NCI-H748 (cell line): ENCODE data around the gene IYD.
"Not testable (repeated sequence)": the region's sequence is repeated elsewhere in the genome, so short reads cannot be mapped to it uniquely, and the experiment has no call there.

Experiments used
- DNase-seq: peaks from one replicate; lab custom pipeline; 2025; ENCODE audit not compliant: unreplicated experiment; lab: John Stamatoyannopoulos, UW

The IYD gene

GRCh38 chr6:150352321-150353296, 16.2 kb upstream of the IYD start:
- no peak for DNase-seq

GRCh38 chr6:150353445-150353844, 15.4 kb upstream of the IYD start:
- DNase-seq: no peak

DNA sequence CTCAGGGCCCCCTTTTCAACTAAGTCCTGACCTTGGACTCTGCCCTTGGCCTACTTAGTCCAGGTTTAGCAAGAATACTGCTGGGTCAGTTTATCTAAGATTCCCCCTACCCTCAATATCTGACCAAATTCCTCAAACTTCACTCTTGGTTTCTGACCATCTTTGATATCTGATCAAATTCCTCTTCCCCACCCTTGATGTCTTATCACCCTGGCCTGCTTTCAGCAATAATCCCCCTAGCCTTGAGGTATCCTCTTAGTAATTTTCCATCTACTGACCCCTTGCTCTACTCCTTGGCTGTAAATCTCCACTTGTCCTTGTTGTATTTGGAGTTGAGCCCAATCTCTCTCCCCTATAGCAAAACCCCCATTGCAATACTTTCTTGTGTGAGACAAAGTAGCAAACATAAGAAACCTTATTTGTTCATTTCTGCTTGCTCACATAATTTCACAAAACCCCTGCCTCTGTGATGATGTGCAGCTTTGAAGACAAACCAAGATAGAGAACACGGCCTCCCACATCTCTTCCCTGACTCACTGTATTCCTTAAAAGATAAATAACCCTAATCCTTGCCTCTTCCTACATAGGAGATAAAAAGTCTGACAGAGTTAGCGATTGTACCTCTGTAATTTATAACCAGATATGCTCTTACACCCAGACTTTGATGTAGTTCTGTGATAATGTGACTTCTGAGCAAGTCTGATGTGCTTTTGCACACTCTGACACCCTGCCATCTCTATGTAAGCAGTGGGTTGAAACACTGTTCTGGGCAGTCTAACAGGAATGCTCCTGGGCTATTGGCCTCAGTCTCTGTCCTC, 13.8 kb upstream of the IYD start:
- no peak for DNase-seq

DNA sequence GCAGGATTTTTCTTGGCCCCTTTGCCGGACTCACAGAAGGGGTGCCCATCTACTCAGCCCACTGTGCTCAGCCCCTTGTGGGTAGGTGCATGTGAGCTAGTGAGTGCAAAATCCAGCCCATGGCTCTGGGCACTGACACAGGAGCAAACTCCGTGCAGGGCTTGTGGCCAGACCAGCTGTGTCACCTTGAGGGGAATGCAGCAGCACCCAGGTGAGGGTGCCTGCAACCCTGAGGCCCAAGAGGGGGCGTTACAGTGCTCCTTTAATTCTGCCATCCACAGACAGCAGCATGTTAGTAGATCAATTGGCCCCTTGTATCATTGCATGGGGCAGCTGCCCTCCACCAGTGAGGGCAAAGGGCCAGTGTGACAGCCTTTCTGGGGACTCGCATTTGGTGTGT, 12.9 kb upstream of the IYD start:
- no peak for DNase-seq

DNA sequence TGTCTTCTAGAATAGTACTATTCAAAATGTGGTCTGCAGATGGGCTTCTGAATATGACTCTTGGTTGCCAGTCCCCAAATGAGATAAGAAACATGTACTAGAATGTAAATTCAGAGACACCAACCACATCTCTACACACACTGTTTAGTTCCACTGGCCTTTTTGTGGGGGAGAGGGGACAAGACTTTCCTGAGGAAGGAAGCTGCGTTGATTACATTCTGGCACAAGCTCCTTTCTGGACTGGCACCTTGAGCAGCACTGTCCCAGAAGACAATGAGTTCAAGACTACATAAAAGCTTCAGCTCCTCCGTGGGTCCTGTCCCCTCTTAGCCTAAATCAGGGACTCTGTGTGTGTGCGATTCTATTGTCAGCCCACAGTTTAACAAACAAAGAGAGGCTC, 6.9 kb upstream of the IYD start:
- DNase-seq: no peak

DNA sequence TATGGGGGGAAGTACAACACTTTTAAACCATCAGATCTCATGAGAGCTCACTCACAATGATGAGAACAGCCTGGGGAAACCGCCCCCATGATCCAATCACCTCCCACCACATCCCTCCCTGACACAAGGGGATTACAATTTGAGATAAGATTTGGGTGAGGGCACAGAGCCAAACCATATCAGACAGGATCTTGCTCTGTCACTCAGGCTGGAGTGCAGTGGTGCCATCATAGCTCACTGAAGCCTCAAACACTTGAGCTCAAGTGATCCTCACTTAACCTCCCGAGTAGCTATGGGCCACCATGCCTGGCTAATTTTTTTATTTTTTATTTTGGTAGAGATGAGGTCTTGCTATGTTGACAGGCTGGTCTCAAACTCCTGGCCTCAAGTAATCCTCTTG, 5.1 kb upstream of the IYD start:
- DNase-seq: no peak

GRCh38 chr6:150366118-150366778, 2.6 kb upstream of the IYD start:
- DNase-seq: no peak

GRCh38 chr6:150369408-150369807, 596 bp downstream of the IYD start:
- DNase-seq: no peak

GRCh38 chr6:150370112-150370511, 1.3 kb downstream of the IYD start:
- DNase-seq: no peak

DNA sequence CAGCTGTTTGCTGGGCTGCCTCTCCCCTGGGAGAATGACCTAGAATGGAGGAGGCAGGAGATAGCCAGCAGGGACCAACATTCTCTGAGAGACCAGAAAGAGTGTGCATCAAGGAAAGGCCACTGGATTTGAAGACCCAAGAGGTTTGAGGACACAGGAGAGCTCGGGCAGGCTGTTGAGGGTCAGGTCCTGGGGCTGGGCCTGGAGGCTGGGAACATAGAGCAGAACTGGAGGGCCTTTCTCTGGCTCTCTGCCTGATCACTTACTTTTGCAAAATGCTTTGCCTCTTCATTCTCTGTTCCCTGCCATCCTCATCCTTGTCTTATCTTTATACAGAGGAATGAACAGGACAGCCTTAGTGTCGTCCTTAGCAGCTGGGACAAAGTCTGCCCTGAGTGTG, 2.5 kb downstream of the IYD start:
- DNase-seq: no peak

- DNase-seq: no peak
Measured at GRCh38 chr6:150372051-150372450, 3.2 kb downstream of the IYD start.

DNA sequence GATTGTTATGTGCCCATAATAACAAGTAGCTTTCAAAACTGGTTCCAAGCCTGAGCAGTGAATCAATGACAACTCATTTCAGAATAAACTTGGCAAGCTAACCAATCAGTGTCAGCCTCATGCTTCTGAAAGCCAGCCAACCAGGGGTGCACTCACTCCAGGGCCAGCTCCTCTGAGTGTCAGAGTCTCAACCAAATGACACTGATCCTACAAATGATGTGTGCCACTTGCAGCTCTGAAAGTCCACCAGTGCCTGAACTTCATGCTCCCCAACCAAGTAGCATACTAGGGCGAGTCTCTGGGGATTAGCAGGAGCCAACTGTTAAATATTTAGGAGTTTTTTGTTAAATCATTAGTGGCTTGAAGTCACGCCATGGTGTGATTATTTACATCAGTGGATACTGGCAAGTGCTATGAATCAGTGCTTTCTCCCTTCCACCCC, 4.5 kb downstream of the IYD start:
- no peak for DNase-seq

DNA sequence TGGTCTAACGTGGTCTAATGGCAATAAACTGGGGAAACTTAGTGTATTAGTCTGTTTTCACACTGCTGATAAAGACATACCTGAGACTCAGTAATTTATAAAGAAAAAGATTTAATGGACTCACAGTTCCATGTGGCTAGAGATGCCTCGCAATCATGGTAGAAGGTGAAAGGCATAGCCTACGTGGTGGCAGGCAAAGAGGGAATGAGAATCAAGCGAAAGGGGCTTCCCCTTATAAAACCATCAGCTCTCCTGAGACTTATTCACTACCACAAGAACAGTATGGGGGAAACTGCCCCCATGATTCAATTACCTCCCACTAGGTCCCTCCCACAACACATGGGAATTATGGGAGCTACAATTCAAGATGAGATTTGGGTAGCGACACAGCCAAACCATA, 5.5 kb downstream of the IYD start:
- not testable (repeated sequence) for DNase-seq

- DNase-seq: no peak
Measured at GRCh38 chr6:150377211-150377781, 8.5 kb downstream of the IYD start.

- DNase-seq: no peak
Measured at GRCh38 chr6:150380256-150380655, 11.4 kb downstream of the IYD start.

- no peak for DNase-seq
Measured at GRCh38 chr6:150382171-150382570, 13.4 kb downstream of the IYD start.

DNA sequence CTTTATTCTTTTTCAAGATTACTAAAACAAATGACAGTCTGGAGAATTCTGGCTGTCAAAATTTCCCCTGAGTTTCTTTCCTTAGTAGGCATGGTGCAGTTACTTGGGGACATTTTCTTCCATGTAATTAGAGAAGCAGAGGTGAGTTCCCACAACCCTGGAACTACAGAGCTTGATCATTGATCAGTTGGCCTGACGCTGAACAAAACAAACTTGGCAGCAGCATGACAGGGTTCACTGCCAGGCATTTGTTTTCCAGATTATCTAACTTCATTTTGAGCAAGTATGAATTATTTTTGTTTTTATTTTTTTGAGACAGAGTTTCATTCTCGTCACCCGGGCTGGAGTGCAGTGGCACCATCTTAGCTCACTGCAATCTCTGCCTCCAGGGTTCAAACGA, 22.6 kb downstream of the IYD start:
- no peak for DNase-seq

GRCh38 chr6:150391890-150392289, 23.1 kb downstream of the IYD start:
- no peak for DNase-seq

DNA sequence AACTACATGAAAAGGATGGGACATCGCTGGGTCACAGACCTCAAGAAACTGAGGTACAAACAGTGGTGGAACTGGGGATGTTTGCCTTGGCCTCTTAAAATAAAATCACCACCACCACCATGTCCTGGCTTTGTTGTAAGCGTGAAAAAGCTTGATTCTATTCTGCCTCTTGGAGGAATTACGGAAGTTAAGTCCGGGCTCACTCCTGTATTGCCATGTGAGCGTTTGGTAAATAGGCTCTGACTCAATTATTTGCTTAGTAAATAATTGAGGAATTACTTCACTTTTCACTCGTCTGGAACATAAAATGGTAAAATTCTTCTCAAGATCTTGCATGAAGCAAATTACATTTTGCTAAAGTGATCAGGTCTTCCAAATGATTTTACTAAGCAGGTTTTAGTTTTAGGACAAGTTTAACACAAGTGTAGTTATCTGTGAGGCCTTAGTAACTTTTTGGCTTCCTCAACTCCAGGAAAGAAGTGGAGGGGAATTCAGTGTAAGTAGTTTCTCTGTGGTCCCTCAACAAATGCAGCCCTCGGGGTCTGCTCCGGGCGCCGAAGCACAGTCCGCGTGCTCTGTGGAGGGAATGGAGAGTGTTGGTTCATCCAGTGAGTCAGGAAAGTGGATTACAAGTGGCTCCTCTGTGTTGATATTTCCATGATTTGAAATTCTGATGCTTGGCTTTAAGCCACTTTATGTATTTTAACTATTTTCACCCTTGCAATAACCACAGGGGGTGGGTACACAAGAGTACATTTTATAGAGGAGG, 23.8 kb downstream of the IYD start:
- no peak for DNase-seq
